Measurements from ENCODE around the gene CDH3.

DNA sequence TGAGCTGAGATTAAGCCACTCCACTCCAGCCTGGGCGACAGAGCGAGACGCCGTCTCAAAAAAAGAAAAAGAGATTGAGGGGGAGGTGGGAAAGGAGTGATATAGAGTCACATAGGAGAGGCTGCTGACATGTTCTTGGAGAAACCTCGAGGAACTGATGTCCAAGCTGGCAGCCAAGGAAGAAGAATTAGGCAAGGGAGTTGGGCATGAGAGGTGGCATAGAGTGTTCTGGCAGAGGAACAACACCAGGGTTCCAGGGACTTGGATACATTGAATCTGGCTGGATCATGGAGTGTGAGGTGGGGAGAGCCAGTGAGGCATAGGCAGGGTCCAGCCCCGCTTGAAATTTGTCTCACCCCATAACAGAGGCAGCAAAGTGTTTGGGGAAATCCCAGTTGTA lies 10.7 kb downstream of the CDH3 start:
- TF ChIP-seq GATA2 (IDR thresholded peaks at IDR 0.05; ENCODE audit: low read depth, low read length) (no peak), GATA3 (IDR thresholded peaks at IDR 0.05; ENCODE audit: low read depth, low read length) (no peak)
